HG02763 (cell line): Measurements from ENCODE around the gene DENND1C.
"Not testable (repeated sequence)": the region's sequence is repeated elsewhere in the genome, so short reads cannot be mapped to it uniquely, and the experiment has no call there.

Experiments
- ATAC-seq: cut with Tn5 transposase; IDR thresholded peaks from one replicate; pipeline ENCODE4 v1.9.1; 2021; ENCODE audit warnings: mild to moderate bottlenecking, moderate library complexity; ENCODE audit not compliant: unreplicated experiment

The DENND1C gene

DNA sequence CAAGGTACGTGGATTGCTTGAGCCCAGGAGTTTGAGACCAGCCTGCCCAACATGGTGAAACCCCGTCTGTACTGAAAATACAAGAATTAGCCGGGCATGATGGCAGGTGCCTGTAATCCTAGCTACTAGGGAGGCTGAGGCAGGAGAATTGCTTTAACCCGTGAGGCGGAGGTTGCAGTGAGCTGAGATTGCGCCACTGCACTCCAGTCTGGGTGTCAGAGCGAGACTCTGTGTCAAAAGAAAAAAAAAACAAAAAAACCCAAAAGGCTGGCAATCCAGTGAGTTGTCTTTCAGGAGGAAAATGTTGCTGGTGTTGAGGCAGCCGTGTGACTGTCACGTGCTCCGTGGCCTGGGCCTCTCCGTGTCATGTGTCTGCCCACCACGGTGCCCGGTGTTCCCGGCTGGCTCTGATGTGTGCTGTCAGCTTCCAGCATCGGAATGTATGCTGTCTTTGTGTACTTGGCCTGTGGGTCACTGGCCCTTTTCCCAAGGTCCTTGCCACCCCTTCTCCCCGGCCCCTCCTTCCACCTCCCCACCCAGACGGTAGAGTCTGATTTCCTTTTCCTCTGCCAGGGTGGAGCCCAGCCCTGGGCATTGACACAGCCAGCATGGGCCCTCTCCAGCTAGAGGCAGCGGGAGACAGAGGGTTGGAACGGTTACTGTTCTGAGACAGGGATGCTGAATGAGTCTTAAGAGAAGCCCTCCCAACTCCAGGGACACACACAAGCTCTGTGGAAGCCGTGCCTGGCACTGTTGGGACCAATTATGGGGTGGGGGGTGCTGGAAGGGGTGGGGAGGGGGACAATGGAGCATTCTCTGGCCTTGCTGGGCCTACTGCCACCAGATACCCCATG lies 27.8 kb upstream of the DENND1C start:
- ATAC-seq = no peak

- not testable (repeated sequence) for ATAC-seq
These were observed 26.6 kb upstream of the DENND1C start for GRCh38 chr19:6508028-6508771.

DNA sequence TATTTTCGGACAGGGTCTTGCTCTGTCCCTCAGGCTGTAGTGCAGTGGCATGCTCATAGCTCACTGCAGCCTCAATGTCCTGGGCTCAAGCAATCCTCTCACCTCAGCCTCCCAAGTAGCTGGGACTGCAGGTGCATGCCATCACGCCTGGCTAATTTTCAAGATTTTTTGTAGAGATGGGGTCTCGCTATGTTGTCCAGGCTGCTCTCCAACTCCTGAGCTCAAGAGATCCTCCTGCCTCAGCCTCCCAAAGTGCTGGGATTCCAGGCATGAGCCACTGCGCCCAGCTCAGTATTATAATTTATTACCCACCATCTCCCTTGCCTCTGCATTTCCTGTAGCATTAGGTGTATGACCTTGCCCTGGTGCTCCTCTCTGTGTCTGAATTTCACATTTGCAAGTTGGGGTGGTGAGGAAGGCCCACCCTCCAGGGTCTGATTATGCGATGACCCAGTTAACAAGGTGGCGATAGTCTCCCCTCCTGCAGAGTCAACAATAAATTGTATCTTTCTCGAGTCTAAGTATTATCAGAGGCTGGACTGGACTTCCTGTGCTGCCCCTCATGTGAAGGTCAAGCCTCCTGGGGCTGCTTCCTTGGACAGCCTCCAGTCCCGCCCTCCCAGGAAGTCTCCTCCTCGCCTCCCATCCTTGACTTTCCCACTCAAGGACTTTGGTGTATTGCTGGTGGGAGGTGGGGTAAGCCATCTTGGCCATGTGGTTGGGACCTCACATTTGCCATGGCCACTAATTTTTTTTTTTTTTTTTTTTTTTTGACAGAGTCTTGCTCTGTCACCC lies 22.0 kb upstream of the DENND1C start:
- no peak for ATAC-seq

- ATAC-seq = no peak
These were observed 20.4 kb upstream of the DENND1C start, which contains the start of gene TUBB4A for GRCh38 chr19:6501740-6502648. Gene TUBB4A (minus strand): TSS chr19:6502309. CDS start chr19:6502212, 97 bp downstream.

- ATAC-seq = no peak
These were observed 19.5 kb upstream of the DENND1C start for GRCh38 chr19:6500837-6501739.

DNA sequence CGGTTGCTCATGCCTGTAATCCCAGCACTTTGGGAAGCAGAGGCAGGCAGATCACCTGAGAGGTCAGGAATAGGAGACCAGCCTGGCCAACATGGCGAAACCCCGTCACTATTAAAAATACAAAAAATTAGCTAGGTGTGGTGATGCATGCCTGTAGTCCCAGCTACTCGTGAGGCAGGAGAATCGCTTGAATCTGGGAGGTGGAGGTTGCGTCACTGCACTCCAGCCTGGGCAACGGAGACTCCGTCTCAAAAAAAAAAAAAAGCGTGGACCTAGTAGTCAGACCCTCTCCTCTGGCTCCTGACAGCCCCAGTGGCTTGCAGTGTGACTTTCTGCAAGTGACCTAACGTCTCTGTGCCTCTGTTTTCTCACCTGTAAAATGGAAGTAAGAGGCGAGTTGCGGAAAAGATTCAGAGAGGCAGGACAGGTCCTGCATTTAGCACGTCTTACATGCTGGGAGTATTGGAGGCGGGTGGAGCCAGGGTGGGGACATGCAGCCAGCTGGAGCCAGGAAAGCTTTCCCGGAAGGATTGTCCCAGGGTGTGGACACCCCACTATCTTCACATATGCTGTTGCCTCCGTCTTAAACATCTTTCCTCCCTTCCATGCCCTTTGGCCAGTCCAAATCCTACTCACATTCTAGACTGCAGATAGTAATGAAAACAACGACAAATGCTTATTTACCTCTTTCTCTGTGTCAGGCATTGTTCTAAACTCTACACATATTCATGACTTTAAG lies 17.6 kb upstream of the DENND1C start:
- no peak for ATAC-seq

- ATAC-seq = no peak
These were observed 16.9 kb upstream of the DENND1C start for GRCh38 chr19:6498294-6499036.

GRCh38 chr19:6495947-6496346 lies 14.4 kb upstream of the DENND1C start:
- ATAC-seq = no peak

- ATAC-seq = no peak
These were observed 12.9 kb upstream of the DENND1C start for GRCh38 chr19:6494438-6495036.

DNA sequence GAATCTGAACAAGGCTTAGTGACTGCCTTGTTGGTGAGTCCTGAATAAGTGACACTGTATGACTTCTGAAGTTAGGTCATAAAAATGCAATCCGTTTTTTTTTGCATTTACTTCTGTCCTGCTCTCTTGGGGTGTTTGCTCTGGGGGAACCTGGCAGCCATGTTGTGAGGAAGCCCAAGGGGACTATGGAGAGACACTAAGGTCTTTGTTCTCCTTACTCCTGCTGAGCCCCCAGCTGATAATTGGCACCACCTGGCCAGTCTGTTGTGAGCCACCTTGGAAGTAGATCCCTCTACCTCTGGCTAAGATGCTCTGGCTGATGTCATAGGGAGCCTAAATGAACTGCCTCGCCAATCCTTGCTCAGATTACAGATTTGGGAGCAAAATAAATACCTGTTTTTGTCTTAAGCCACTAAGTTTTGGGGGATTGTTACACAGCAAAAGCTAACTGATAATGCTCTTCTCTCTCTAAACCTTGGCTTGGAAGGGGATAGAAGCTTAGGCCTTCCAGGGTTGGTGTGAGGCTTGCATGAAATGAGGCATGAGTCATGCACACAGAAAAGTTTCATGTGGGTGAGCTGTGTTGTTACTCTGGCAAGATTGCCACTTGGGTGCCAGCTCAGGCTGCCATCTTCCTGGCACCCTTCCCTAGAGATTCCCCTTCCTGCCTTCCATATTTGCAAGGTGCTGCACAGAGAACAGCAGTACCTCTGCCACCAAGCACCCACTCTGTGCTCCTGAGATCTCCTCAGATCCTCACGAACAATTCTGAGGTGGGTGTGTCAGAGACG lies 10.4 kb upstream of the DENND1C start:
- no peak for ATAC-seq

DNA sequence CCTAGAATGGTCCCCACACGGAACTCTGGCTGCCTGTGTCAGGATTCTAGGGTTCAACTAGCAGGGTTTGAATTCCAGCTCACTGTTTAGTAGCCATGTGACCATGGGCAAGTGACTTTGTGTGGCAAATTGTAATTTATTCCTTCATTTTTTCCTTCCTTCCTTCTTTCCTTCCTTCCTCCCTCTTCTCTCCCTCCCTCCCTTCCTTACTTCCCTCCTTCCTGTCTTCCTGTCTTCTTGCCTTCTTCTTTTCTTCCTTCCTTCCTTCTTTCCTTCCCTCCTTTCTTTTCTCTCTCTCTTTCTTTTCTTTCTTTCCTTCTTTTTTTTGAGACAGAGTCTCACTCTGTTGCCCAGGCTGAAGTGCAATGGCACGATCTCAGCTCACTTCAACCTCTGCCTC lies 8.5 kb upstream of the DENND1C start:
- no peak for ATAC-seq

- ATAC-seq = no peak
These were observed 7.9 kb upstream of the DENND1C start for GRCh38 chr19:6489278-6490061.

- ATAC-seq = no peak
These were observed 3.2 kb upstream of the DENND1C start for GRCh38 chr19:6484831-6485230.

- no peak for ATAC-seq
These were observed 2.6 kb upstream of the DENND1C start for GRCh38 chr19:6484230-6484629.

DNA sequence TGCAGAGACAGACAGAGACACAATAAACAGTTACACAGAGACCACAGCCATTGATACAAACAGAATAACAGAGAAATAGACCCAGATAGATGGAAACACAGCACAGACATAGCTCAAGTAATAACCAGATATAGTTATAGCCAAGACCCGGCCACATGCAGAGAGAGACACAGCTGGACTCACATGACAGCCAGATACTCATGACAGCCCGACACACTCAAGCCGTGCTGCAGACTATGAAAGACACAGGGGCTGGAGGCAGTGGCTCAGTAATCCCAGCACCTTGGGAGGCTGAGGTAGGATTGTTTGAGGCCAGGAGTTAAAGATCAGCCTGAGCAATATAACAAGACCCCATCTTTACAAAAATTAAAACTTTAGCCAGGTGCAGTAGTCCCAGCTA lies 1.6 kb upstream of the DENND1C start:
- ATAC-seq = no peak

- no peak for ATAC-seq
These were observed 728 bp upstream of the DENND1C start for GRCh38 chr19:6482343-6482686.
